SK-N-SH (cell line): ENCODE results near the gene CHST11. TPM values are rescaled to one million over a fixed set of nuclear protein-coding genes. Genes with fewer than 3 reads are reported as not detected.

ENCODE experiments used
- CTCF ChIA-PET: fragments of 300-600, 350-600 bp; formaldehyde crosslinking; extraction: SDS; loops from one replicate; lab custom pipeline; 2021; lab: Yijun Ruan, JAX
- POLR2A ChIA-PET: fragments of 350-600 bp; sonication (Branson Sonifier 250); formaldehyde crosslinking; extraction: SDS; loops from one replicate; lab custom pipeline; 2020; ENCODE audit warnings: antibody characterized with exemption, inconsistent platforms; lab: Yijun Ruan, JAX
- DNase-seq: peaks from one replicate; pipeline ENCODE4 v3.0.0; 2012
- H2AFZ ChIP-seq: fragments of 200-600 bp; sonication (generic); 2 replicates; pipeline ENCODE4 v1.8.1; 2016; ENCODE audit warnings: antibody characterized with exemption, mild to moderate bottlenecking, low read depth
- H3F3A ChIP-seq: fragments of 200-600 bp; sonication (generic); replicated peaks from 2 replicates; pipeline ENCODE3; 2016; ENCODE audit warnings: antibody characterized with exemption, mild to moderate bottlenecking; ENCODE audit not compliant: insufficient read depth
- H3K27ac ChIP-seq, 2 experiments: fragments of 200-500 bp in 1 of 2; fragments of 200-600 bp in 1 of 2; sonication (Bioruptor generic) in 1 of 2; sonication (generic), shearing (Covaris generic) in 1 of 2; 2 replicates each; pipeline versions ENCODE4 v1.5.1 to v1.6.1; 2014 to 2016; ENCODE audit warnings: low read depth in 2 of 2, inconsistent platforms in 1 of 2, low read length in 1 of 2, mild to moderate bottlenecking in 1 of 2, mixed read lengths in 1 of 2
- H3K27me3 ChIP-seq: fragments of 200-600 bp; sonication (generic), shearing (Covaris generic); 2 replicates; pipeline ENCODE4 v1.6.1; 2016; ENCODE audit warnings: mixed run types; ENCODE audit not compliant: insufficient read depth
- H3K36me3 ChIP-seq, 2 experiments: fragments of 200-500 bp in 1 of 2; fragments of 200-600 bp in 1 of 2; sonication (Bioruptor generic) in 1 of 2; sonication (generic) in 1 of 2; replicated peaks in 1 of 2; 2 replicates each; pipeline versions ENCODE3 to v1.5.1; 2014 to 2016; ENCODE audit warnings: low read length in 1 of 2, mild to moderate bottlenecking in 1 of 2; ENCODE audit not compliant: insufficient read depth in 2 of 2, control insufficient read depth in 1 of 2
- H3K4me1 ChIP-seq, 2 experiments: fragments of 200-500 bp in 1 of 2; fragments of 200-600 bp in 1 of 2; sonication (Bioruptor generic) in 1 of 2; sonication (generic), shearing (Covaris generic) in 1 of 2; 2 replicates each; pipeline versions ENCODE4 v1.5.1 to v1.6.1; 2014 to 2016; ENCODE audit warnings: low read depth in 1 of 2, low read length in 1 of 2, mixed run types in 1 of 2; ENCODE audit not compliant: insufficient read depth in 2 of 2, control insufficient read depth in 1 of 2
- H3K4me2 ChIP-seq: fragments of 200-600 bp; sonication (generic), shearing (Covaris generic); 2 replicates; pipeline ENCODE4 v1.6.1; 2017; ENCODE audit warnings: mixed run types
- H3K4me3 ChIP-seq, 2 experiments: fragments of 200-500 bp in 1 of 2; fragments of 200-600 bp in 1 of 2; sonication (Bioruptor generic) in 1 of 2; sonication (generic), shearing (Covaris generic) in 1 of 2; 2 replicates each; pipeline versions ENCODE4 v1.5.1 to v1.8.1; 2014 to 2016; ENCODE audit warnings: low read depth in 2 of 2, inconsistent platforms in 1 of 2, low read length in 1 of 2, mild to moderate bottlenecking in 1 of 2, mixed read lengths in 1 of 2, moderate library complexity in 1 of 2
- H3K79me2 ChIP-seq: fragments of 200-600 bp; sonication (generic); 2 replicates; pipeline ENCODE4 v1.8.1; 2017; ENCODE audit warnings: mild to moderate bottlenecking; ENCODE audit not compliant: insufficient read depth
- H3K9ac ChIP-seq: fragments of 200-600 bp; sonication (generic); 2 replicates; pipeline ENCODE4 v1.6.1; 2017; ENCODE audit warnings: mixed run types
- H3K9me2 ChIP-seq: fragments of 200-600 bp; sonication (generic); 2 replicates; pipeline ENCODE4 v1.6.1; 2017; ENCODE audit warnings: mixed run types
- H3K9me3 ChIP-seq: fragments of 200-600 bp; sonication (generic); 2 replicates; pipeline ENCODE4 v1.6.1; 2017; ENCODE audit warnings: mixed run types, mild to moderate bottlenecking, moderate library complexity
- H4K20me1 ChIP-seq: fragments of 200-600 bp; sonication (generic); 2 replicates; pipeline ENCODE4 v1.6.1; 2017; ENCODE audit warnings: mild to moderate bottlenecking, mixed run types; ENCODE audit not compliant: insufficient read depth
- EP300 ChIP-seq, 2 experiments: IDR thresholded peaks; 2 replicates each; pipeline versions ENCODE4 v1.4.0 to v1.6.1; 2012; ENCODE audit warnings: borderline replicate concordance in 1 of 2, low read depth in 1 of 2, low read length in 1 of 2
- EZH2phosphoT487 ChIP-seq: fragments of 200-600 bp; sonication (generic); IDR thresholded peaks from 2 replicates; pipeline ENCODE4 v1.6.1; 2017; ENCODE audit warnings: low read depth, mixed run types, mild to moderate bottlenecking, antibody characterized with exemption, moderate library complexity, borderline replicate concordance
- FOXM1 ChIP-seq: IDR thresholded peaks from 2 replicates; pipeline ENCODE4 v1.4.0; 2012; ENCODE audit warnings: low read depth, mild to moderate bottlenecking
- MAX ChIP-seq: IDR thresholded peaks from 2 replicates; pipeline ENCODE4 v1.4.0; 2012; ENCODE audit warnings: low read depth
- MEF2A ChIP-seq: IDR thresholded peaks from 2 replicates; pipeline ENCODE4 v1.4.0; 2012; ENCODE audit warnings: low read depth, borderline replicate concordance
- MXI1 ChIP-seq: IDR thresholded peaks from 2 replicates; pipeline ENCODE4 v1.6.1; 2012; ENCODE audit warnings: mild to moderate bottlenecking, low read depth, low read length, improper control_type of control experiment
- NRF1 ChIP-seq: IDR thresholded peaks from 2 replicates; pipeline ENCODE4 v1.6.1; 2012; ENCODE audit warnings: low read depth, mild to moderate bottlenecking, low read length
- POLR2AphosphoS5 ChIP-seq: IDR thresholded peaks from 2 replicates; pipeline ENCODE4 v1.6.1; 2012; ENCODE audit warnings: low read depth, low read length
- RAD21 ChIP-seq: IDR thresholded peaks from 2 replicates; pipeline ENCODE4 v1.6.1; 2012; ENCODE audit warnings: mild to moderate bottlenecking, low read length
- RFX5 ChIP-seq: IDR thresholded peaks from 2 replicates; pipeline ENCODE4 v1.6.1; 2012; ENCODE audit warnings: mild to moderate bottlenecking, improper control_type of control experiment, low read length
- TCF12 ChIP-seq: IDR thresholded peaks from 2 replicates; pipeline ENCODE4 v1.4.0; 2012
- TEAD4 ChIP-seq: IDR thresholded peaks from 2 replicates; pipeline ENCODE4 v1.4.0; 2012; ENCODE audit warnings: mild to moderate bottlenecking, borderline replicate concordance; ENCODE audit not compliant: insufficient read depth
- YY1 ChIP-seq: IDR thresholded peaks from 2 replicates; pipeline ENCODE4 v1.4.0; 2012; ENCODE audit warnings: low read depth, mild to moderate bottlenecking
- WGBS: methylation state at CpG from one replicate; pipeline ENCODE4 v1.1.6; 2017; ENCODE audit warnings: low lambda C conversion rate; 5-methylcytosine and 5-hydroxymethylcytosine counted together
- polyA plus RNA-seq, 3 experiments: library from polyadenylated mRNA; depleted of rRNA; stranded (reverse); fragments of >200 nt; gene quantifications; 2 replicates each; pipeline ENCODE4 v1.2.3, GENCODE V29; 2012
- TF ChIP-seq, protein P1 (sequence below): fragments of 200-600 bp; sonication (generic); IDR thresholded peaks from 2 replicates; pipeline ENCODE4 v1.6.1; 2017; ENCODE audit warnings: antibody characterized with exemption, mild to moderate bottlenecking, moderate library complexity
- TF ChIP-seq, protein P2 (sequence below): fragments of 150-350 bp; IDR thresholded peaks from 2 replicates; pipeline ENCODE4 v1.6.1; 2016; ENCODE audit warnings: mild to moderate bottlenecking, low read depth, low read length
- TF ChIP-seq, protein P3 (sequence below): IDR thresholded peaks from 2 replicates; pipeline ENCODE4 v1.4.0; 2012; ENCODE audit warnings: low read depth, borderline replicate concordance

CHST11 gene
- polyA plus RNA-seq, 1 of the 3 experiments (the other 2 are of a cell fraction): 18.6 TPM

- H3K9me2 ChIP-seq: no peaks in the 10 kb centered on the region
- no peak overlapping the region for H3K27ac ChIP-seq
- no peaks in the 10 kb centered on the region for H3K36me3 ChIP-seq
- no peaks in the 10 kb centered on the region for H3K9me3 ChIP-seq
- H3K4me1 ChIP-seq: peaks cover 0 to 3% of the 10 kb centered on the region in 2 experiments; a peak in 1 of 4 replicates
- H3K27me3 ChIP-seq: no peaks in the 10 kb centered on the region
- no peaks in the 10 kb centered on the region for H4K20me1 ChIP-seq
- TF ChIP-seq MXI1 (no peak), EZH2phosphoT487 (no peak), EP300 (IDR thresholded peaks at IDR 0.05; ENCODE audit: borderline replicate concordance in 1 of 2, low read depth in 1 of 2, low read length in 1 of 2) (no peak), RFX5 (no peak)
- H3F3A ChIP-seq: no peaks in the 10 kb centered on the region
- H3K9ac ChIP-seq: no peak overlapping the region
- WGBS: 95% methylated on average over 18 of the region's 19 CpGs
- H3K4me2 ChIP-seq: no peak overlapping the region
- no peaks in the 10 kb centered on the region for H3K79me2 ChIP-seq
- H2AFZ ChIP-seq: no peak overlapping the region
- ChIA-PET CTCF (interaction anchor here (1.5 kb wide), 1 partner anchor 8 kb away, joined by 4 read pairs; no protein-coding TSS in a partner anchor), POLR2A (no interaction called here)
- no peak overlapping the region for H3K4me3 ChIP-seq
- DNase-seq: no peak
Measured at GRCh38 chr12:104691721-104692556, 235.2 kb downstream of the CHST11 start.

DNA sequence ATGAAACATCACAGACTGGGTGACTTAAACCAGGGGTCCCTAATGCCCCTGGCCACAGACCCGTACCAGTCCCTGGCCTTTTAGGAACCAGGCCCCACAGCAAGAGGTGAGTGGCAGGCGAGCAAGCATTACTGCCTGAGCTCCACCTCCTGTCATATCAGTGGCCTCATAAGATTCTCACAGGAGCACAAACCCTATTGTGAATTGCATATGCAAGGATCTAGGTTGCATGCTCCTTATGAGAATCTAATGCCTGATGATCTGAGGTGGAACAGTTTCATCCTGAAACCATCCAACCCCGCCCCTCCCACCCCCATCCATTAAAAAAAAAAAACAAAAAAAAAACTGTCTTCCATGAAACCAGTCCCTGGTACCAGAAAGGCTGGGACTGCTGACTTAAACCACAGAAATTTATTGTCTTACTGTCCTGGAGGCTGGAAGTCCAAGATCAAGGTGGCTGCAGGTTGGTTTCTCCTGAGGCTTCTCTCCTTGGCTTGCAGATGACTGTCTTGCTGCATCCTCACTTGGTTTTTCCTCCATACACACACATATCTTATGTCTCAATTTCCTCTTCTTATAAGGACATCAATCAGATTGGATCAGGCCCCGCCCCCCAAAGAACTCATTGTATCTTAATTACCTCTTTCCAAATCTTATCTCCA, 235.9 kb downstream of the CHST11 start:
- Histone ChIP-seq H3F3A (no peaks in the 10 kb centered on the region), H3K9ac (no peak overlapping the region), H3K27me3 (no peaks in the 10 kb centered on the region), H3K4me2 (no peak overlapping the region), H3K79me2 (no peaks in the 10 kb centered on the region), H2AFZ (no peak overlapping the region), H3K9me2 (no peaks in the 10 kb centered on the region), H3K27ac (no peak overlapping the region), H3K36me3 (no peaks in the 10 kb centered on the region), H3K9me3 (no peaks in the 10 kb centered on the region), H4K20me1 (no peaks in the 10 kb centered on the region), H3K4me1 (peaks cover 0 to 3% of the 10 kb centered on the region in 2 experiments; a peak in 1 of 4 replicates), H3K4me3 (no peak overlapping the region)
- TF ChIP-seq, protein P1, sequence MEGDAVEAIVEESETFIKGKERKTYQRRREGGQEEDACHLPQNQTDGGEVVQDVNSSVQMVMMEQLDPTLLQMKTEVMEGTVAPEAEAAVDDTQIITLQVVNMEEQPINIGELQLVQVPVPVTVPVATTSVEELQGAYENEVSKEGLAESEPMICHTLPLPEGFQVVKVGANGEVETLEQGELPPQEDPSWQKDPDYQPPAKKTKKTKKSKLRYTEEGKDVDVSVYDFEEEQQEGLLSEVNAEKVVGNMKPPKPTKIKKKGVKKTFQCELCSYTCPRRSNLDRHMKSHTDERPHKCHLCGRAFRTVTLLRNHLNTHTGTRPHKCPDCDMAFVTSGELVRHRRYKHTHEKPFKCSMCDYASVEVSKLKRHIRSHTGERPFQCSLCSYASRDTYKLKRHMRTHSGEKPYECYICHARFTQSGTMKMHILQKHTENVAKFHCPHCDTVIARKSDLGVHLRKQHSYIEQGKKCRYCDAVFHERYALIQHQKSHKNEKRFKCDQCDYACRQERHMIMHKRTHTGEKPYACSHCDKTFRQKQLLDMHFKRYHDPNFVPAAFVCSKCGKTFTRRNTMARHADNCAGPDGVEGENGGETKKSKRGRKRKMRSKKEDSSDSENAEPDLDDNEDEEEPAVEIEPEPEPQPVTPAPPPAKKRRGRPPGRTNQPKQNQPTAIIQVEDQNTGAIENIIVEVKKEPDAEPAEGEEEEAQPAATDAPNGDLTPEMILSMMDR: no peak
- TF ChIP-seq, protein P2, sequence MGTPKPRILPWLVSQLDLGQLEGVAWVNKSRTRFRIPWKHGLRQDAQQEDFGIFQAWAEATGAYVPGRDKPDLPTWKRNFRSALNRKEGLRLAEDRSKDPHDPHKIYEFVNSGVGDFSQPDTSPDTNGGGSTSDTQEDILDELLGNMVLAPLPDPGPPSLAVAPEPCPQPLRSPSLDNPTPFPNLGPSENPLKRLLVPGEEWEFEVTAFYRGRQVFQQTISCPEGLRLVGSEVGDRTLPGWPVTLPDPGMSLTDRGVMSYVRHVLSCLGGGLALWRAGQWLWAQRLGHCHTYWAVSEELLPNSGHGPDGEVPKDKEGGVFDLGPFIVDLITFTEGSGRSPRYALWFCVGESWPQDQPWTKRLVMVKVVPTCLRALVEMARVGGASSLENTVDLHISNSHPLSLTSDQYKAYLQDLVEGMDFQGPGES: no peak
- TF ChIP-seq RFX5 (no peak), EZH2phosphoT487 (no peak), TCF12 (no peak), MAX (no peak), RAD21 (no peak), POLR2AphosphoS5 (no peak), YY1 (no peak), MEF2A (no peak), NRF1 (no peak), FOXM1 (no peak), TEAD4 (no peak)
- TF ChIP-seq, protein P3, sequence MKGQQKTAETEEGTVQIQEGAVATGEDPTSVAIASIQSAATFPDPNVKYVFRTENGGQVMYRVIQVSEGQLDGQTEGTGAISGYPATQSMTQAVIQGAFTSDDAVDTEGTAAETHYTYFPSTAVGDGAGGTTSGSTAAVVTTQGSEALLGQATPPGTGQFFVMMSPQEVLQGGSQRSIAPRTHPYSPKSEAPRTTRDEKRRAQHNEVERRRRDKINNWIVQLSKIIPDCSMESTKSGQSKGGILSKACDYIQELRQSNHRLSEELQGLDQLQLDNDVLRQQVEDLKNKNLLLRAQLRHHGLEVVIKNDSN: no peak
- no peak for DNase-seq
- ChIA-PET CTCF (interaction anchor here (0.6 kb wide), 1 partner anchor 311 kb away, joined by 3 read pairs; no protein-coding TSS in a partner anchor), POLR2A (no interaction called here)
- 75% methylated on average over 3 of the region's 4 CpGs for WGBS
